ENCODE results near the gene ADCY2.
A peak's percentile ranks its signal among the peaks of the same experiment; 100 is the strongest.

ADCY2 gene

DNA sequence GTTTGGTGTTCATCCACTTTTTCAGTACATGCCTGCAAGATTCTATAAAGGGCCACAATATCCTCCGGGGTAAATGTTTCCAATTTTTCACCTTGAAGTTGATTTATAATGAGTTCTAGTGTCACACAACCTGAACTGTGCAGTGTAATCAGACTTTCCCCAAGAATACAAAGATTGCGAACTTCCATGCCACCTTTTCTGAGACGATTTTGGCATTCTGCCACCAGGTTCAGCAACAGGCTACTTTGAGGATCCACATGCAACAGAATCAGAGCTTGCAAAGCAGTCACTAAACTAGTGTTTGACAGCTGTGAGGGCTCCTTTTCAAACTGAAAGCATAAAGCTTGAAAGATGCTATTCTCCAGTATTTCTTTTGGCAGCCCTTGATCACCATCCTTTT, 471.3 kb downstream of the ADCY2 start:
- FAIRE-seq (no peak), DNase-seq (ENCODE audit: insufficient read length, low spot score) (no peak)
- TF ChIP-seq, protein P1, sequence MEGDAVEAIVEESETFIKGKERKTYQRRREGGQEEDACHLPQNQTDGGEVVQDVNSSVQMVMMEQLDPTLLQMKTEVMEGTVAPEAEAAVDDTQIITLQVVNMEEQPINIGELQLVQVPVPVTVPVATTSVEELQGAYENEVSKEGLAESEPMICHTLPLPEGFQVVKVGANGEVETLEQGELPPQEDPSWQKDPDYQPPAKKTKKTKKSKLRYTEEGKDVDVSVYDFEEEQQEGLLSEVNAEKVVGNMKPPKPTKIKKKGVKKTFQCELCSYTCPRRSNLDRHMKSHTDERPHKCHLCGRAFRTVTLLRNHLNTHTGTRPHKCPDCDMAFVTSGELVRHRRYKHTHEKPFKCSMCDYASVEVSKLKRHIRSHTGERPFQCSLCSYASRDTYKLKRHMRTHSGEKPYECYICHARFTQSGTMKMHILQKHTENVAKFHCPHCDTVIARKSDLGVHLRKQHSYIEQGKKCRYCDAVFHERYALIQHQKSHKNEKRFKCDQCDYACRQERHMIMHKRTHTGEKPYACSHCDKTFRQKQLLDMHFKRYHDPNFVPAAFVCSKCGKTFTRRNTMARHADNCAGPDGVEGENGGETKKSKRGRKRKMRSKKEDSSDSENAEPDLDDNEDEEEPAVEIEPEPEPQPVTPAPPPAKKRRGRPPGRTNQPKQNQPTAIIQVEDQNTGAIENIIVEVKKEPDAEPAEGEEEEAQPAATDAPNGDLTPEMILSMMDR (IDR thresholded peaks at IDR 0.05; ENCODE audit: insufficient read depth, missing control alignments), result no peak

- no peak for FAIRE-seq
- TF ChIP-seq, protein P1 (IDR thresholded peaks at IDR 0.05; ENCODE audit: insufficient read depth, missing control alignments), result no peak
- no peak for DNase-seq (ENCODE audit: insufficient read length, low spot score)
Observed at GRCh38 chr5:7868427-7868772, 472.5 kb downstream of the ADCY2 start.

DNA sequence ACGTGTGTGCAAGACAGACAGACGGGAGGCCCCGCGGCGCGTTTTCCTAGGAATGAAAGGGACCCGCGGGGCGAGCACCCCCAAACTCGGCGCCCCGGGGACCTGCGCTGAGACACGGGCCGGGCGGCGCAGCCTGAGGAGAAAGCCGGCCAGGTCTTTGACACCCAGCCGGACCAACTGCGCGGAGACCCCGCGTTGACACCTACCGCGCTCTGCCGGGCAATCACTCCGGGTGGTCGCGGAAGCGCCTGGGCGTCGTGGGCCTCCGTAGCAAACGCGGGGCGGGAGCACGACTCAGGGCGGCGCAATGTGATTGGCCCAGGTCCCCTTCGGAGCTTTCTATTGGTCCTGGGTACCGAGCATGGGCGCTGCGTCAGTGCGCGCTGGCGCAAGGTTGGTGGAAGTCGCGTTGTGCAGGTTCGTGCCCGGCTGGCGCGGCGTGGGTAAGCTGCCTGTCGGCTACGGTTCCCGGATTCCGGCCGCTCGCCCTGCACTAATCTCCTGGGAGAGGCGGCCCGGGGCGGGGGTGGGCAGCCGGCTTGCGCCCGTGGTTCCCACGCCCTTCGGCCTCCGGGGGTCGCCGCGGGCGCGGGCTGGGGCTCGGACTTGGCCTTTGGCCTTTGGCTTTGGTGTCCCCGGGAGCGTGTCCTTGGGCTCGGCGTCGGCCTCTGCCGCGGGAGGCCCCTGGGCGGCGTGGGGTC, 473.0 kb downstream of the ADCY2 start, which contains the start of the genes FASTKD3 and MTRR:
Gene FASTKD3, minus strand, starts transcription at position 259 of the 701 bp plus-strand sequence. CDS start 948 bp downstream, outside the sequence.
Gene MTRR, plus strand, starts transcription at position 376 of the 701 bp plus-strand sequence. CDS start 1,647 bp downstream, outside the sequence.
- DNase-seq (ENCODE audit: insufficient read length, low spot score) (peak; percentile 69), FAIRE-seq (no peak)
- TF ChIP-seq, protein P1 (IDR thresholded peaks at IDR 0.05; ENCODE audit: insufficient read depth, missing control alignments), result no peak

DNA sequence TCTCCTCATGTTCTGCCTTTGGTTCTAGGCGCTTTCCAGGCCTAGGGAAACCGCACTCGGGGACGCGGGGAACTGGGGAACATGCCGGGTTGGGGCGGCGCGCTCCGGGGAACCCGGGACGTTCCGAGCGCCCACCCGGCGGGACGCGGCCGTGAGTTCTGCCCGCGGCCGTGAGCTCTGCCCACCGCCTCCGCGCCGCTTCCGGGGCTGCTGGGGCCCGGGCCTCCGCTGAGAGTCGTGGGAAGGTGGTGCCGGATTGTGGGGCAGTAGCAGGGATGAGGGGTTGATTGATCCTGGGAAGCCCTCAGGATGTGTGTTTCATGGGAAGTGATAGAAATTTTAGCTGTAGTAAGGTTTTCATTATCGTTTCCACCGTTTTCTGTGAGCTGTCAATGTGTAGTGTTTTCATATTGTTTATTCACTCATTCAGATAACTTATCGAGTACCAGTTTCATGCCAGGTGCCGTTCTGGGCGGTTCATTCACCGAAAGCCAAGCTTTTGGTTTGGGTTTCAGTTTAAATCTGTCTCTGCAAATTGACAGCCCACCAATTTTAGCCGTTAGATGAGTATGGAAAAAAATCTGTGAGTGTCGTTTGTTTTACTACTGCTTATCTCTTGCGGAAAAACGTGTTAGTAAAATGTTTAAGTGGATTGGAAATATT, 473.7 kb downstream of the ADCY2 start:
- DNase-seq (ENCODE audit: insufficient read length, low spot score) (no peak), FAIRE-seq (no peak)

GRCh38 chr5:7871653-7872052, 475.7 kb downstream of the ADCY2 start:
- FAIRE-seq (no peak), DNase-seq (ENCODE audit: insufficient read length, low spot score) (no peak)
- TF ChIP-seq, protein P1 (IDR thresholded peaks at IDR 0.05; ENCODE audit: insufficient read depth, missing control alignments), result no peak

More for the DNA sequence above, 473.7 kb downstream of the ADCY2 start:
- TF ChIP-seq, protein P1 (IDR thresholded peaks at IDR 0.05; ENCODE audit: insufficient read depth, missing control alignments), result no peak

- TF ChIP-seq, protein P1 (IDR thresholded peaks at IDR 0.05; ENCODE audit: insufficient read depth, missing control alignments), result no peak
- DNase-seq (ENCODE audit: insufficient read length, low spot score), result no peak
- no peak for FAIRE-seq
Observed at GRCh38 chr5:7872517-7873130, 476.7 kb downstream of the ADCY2 start.
